Measurements from ENCODE around the gene TFAP2B.

TFAP2B gene

GRCh38 chr6:50804283-50804682 lies 14.4 kb upstream of the TFAP2B start:
- no peak for DNase-seq (ENCODE audit: low read depth, low spot score)
- no peak overlapping the region for H3K9ac ChIP-seq (ENCODE audit: insufficient read length, low read depth)
- no peaks in the 10 kb centered on the region for H3K27me3 ChIP-seq (ENCODE audit: insufficient read depth, insufficient read length)
- no peaks in the 10 kb centered on the region for H3K36me3 ChIP-seq (ENCODE audit: insufficient read depth, insufficient read length, low read length)
- no peaks in the 10 kb centered on the region for H3K9me3 ChIP-seq (ENCODE audit: insufficient read depth, low read length)
- H3K4me3 ChIP-seq (ENCODE audit: insufficient read length, low read depth) = no peak overlapping the region
- no peak for TF ChIP-seq YY1 (IDR thresholded peaks at IDR 0.05; ENCODE audit: insufficient read depth, insufficient read length)
- TF ChIP-seq ZNF274 (IDR thresholded peaks at IDR 0.05; ENCODE audit: low read depth, low read length) = no peak
- no peak for TF ChIP-seq SUZ12 (IDR thresholded peaks at IDR 0.05; ENCODE audit: extremely low read depth, insufficient read depth, insufficient read length)
- no peaks in the 10 kb centered on the region for H3K4me1 ChIP-seq (ENCODE audit: insufficient read depth, insufficient read length)

DNA sequence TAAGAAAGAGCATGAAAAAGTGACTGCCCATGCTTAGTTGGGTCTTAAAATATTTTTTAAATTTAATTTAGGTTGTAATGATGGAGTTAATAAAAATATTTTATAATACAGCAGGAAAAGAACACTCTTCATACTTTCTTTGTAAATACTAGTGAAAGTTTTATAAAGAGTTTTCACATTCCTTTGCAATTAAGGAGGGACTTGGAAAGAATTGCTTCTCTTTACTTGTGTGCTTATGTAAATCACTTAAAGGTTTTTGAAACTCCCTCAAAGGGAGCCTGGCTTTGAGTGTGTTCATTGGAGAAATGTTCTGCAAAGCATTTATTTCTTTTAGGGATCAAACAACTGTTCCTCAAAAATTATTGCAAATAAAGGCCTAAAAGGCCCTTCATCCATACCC lies 11.6 kb upstream of the TFAP2B start:
- Histone ChIP-seq H3K27me3 (ENCODE audit: insufficient read depth, insufficient read length) (no peaks in the 10 kb centered on the region), H3K4me1 (ENCODE audit: insufficient read depth, insufficient read length) (no peaks in the 10 kb centered on the region), H3K4me3 (ENCODE audit: insufficient read length, low read depth) (no peak overlapping the region), H3K36me3 (ENCODE audit: insufficient read depth, insufficient read length, low read length) (no peaks in the 10 kb centered on the region), H3K9me3 (ENCODE audit: insufficient read depth, low read length) (no peaks in the 10 kb centered on the region), H3K9ac (ENCODE audit: insufficient read length, low read depth) (no peak overlapping the region)
- no peak for DNase-seq (ENCODE audit: low read depth, low spot score)
- TF ChIP-seq ZNF274 (IDR thresholded peaks at IDR 0.05; ENCODE audit: low read depth, low read length) (no peak), SUZ12 (IDR thresholded peaks at IDR 0.05; ENCODE audit: extremely low read depth, insufficient read depth, insufficient read length) (no peak), YY1 (IDR thresholded peaks at IDR 0.05; ENCODE audit: insufficient read depth, insufficient read length) (no peak)

GRCh38 chr6:50815436-50816114 lies 3.1 kb upstream of the TFAP2B start:
- H3K36me3 ChIP-seq (ENCODE audit: insufficient read depth, insufficient read length, low read length) = no peaks in the 10 kb centered on the region
- H3K9me3 ChIP-seq (ENCODE audit: insufficient read depth, low read length) = no peaks in the 10 kb centered on the region
- H3K4me3 ChIP-seq (ENCODE audit: insufficient read length, low read depth) = peak overlapping the region; percentile 31
- TF ChIP-seq SUZ12 (IDR thresholded peaks at IDR 0.05; ENCODE audit: extremely low read depth, insufficient read depth, insufficient read length) (no peak), YY1 (IDR thresholded peaks at IDR 0.05; ENCODE audit: insufficient read depth, insufficient read length) (no peak), ZNF274 (IDR thresholded peaks at IDR 0.05; ENCODE audit: low read depth, low read length) (no peak)
- no peak overlapping the region for H3K9ac ChIP-seq (ENCODE audit: insufficient read length, low read depth)
- no peak for DNase-seq (ENCODE audit: low read depth, low spot score)
- no peaks in the 10 kb centered on the region for H3K4me1 ChIP-seq (ENCODE audit: insufficient read depth, insufficient read length)
- peaks cover 49% of the 10 kb centered on the region for H3K27me3 ChIP-seq (ENCODE audit: insufficient read depth, insufficient read length)

DNA sequence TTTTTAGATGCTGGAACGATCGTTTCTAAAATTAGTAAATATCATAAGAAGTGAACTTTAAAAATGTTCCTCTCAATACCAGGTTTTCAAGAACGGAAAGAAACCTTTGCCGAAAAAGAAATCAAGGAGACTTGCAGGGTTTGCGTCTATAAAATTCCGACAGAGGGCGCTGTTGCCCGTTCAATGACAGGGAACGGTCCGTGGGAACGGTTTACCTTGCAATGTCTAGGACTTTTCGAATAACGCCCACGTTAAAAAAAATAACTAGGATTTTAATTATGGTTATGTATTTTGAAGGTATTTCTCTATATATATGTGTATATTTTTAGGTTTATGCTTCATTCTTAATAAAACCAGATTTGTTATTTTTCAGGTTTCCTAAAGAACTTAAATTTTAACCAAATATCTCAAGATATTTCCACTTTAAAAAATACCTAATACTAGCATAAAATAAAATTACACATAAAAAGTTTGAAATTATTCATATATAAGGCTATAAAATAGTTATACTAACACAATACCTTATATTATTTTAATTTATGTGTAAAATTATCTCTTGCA lies 2.5 kb upstream of the TFAP2B start:
- no peak overlapping the region for H3K9ac ChIP-seq (ENCODE audit: insufficient read length, low read depth)

DNA sequence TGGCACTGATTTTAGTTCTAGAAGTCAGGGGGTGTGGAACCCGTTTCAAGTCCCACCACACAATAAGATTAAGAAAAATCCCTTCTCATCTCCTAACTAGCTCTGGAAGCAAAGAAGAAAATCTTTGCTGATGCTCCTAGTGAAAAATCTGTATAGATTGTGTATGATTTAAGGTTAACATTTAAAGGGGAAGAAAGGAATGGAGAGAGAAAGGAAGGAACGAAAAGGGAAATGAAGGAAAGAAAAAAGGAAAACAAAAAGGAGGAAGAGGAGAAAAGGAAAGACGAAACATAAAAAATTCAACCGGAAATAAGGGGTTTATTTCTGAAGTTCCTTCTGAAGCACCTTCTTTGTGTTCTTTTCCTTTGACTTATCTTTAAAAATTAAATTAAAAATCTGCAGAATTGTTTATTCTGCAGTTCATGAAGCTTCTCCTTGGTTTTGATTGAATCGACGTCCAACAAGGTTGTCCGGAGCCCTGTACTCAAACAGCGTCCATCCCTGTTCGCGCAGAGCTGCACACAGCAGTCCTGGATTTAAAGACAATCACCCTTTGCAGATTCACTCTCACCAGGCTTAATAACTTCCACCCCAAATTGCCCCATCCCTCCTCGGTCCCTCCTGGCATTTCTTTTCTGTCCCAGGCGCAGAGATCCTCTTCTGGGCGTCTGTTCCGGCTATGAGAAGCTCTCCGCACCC lies 1.6 kb upstream of the TFAP2B start:
- TF ChIP-seq SUZ12 (IDR thresholded peaks at IDR 0.05; ENCODE audit: extremely low read depth, insufficient read depth, insufficient read length) (no peak), ZNF274 (IDR thresholded peaks at IDR 0.05; ENCODE audit: low read depth, low read length) (no peak), YY1 (IDR thresholded peaks at IDR 0.05; ENCODE audit: insufficient read depth, insufficient read length) (no peak)
- no peak overlapping the region for H3K4me3 ChIP-seq (ENCODE audit: insufficient read length, low read depth)
- H3K36me3 ChIP-seq (ENCODE audit: insufficient read depth, insufficient read length, low read length) = no peaks in the 10 kb centered on the region
- no peaks in the 10 kb centered on the region for H3K4me1 ChIP-seq (ENCODE audit: insufficient read depth, insufficient read length)
- no peak overlapping the region for H3K9ac ChIP-seq (ENCODE audit: insufficient read length, low read depth)
- H3K9me3 ChIP-seq (ENCODE audit: insufficient read depth, low read length) = no peaks in the 10 kb centered on the region
- DNase-seq (ENCODE audit: low read depth, low spot score) = no peak
- peaks cover 64% of the 10 kb centered on the region for H3K27me3 ChIP-seq (ENCODE audit: insufficient read depth, insufficient read length)

More for the DNA sequence above, 2.5 kb upstream of the TFAP2B start:
- TF ChIP-seq YY1 (IDR thresholded peaks at IDR 0.05; ENCODE audit: insufficient read depth, insufficient read length) (no peak), SUZ12 (IDR thresholded peaks at IDR 0.05; ENCODE audit: extremely low read depth, insufficient read depth, insufficient read length) (no peak)
- H3K27me3 ChIP-seq (ENCODE audit: insufficient read depth, insufficient read length) = peaks cover 55% of the 10 kb centered on the region
- no peaks in the 10 kb centered on the region for H3K9me3 ChIP-seq (ENCODE audit: insufficient read depth, low read length)
- H3K4me3 ChIP-seq (ENCODE audit: insufficient read length, low read depth) = peak overlapping the region; percentile 31
- DNase-seq (ENCODE audit: low read depth, low spot score) = peak; percentile 42
- no peaks in the 10 kb centered on the region for H3K36me3 ChIP-seq (ENCODE audit: insufficient read depth, insufficient read length, low read length)
- no peaks in the 10 kb centered on the region for H3K4me1 ChIP-seq (ENCODE audit: insufficient read depth, insufficient read length)

DNA sequence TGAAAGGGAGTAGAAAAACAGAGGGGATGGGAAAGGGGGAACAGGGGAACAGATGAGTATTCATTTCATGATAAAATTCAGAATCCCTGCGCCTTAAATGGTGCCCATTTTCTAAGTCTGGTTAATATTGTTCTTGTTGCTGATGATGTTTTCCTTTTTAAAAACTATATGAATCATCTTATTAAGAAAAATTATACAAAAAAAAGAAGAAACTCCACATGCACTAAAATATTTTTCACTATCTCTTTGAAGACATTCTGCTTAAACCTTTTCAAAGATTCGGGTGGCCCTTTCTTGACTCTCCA lies 1.1 kb upstream of the TFAP2B start:
- H3K9ac ChIP-seq (ENCODE audit: insufficient read length, low read depth) = no peak overlapping the region
- TF ChIP-seq ZNF274 (IDR thresholded peaks at IDR 0.05; ENCODE audit: low read depth, low read length) = no peak
- no peak for TF ChIP-seq YY1 (IDR thresholded peaks at IDR 0.05; ENCODE audit: insufficient read depth, insufficient read length)
- no peak for TF ChIP-seq SUZ12 (IDR thresholded peaks at IDR 0.05; ENCODE audit: extremely low read depth, insufficient read depth, insufficient read length)
- H3K4me3 ChIP-seq (ENCODE audit: insufficient read length, low read depth) = no peak overlapping the region
- no peaks in the 10 kb centered on the region for H3K9me3 ChIP-seq (ENCODE audit: insufficient read depth, low read length)
- no peaks in the 10 kb centered on the region for H3K4me1 ChIP-seq (ENCODE audit: insufficient read depth, insufficient read length)
- no peaks in the 10 kb centered on the region for H3K36me3 ChIP-seq (ENCODE audit: insufficient read depth, insufficient read length, low read length)
- no peak for DNase-seq (ENCODE audit: low read depth, low spot score)
- H3K27me3 ChIP-seq (ENCODE audit: insufficient read depth, insufficient read length) = peaks cover 69% of the 10 kb centered on the region

- Histone ChIP-seq H3K4me3 (ENCODE audit: insufficient read length, low read depth) (no peak overlapping the region), H3K27me3 (ENCODE audit: insufficient read depth, insufficient read length) (peaks cover 74% of the 10 kb centered on the region), H3K9ac (ENCODE audit: insufficient read length, low read depth) (no peak overlapping the region), H3K36me3 (ENCODE audit: insufficient read depth, insufficient read length, low read length) (no peaks in the 10 kb centered on the region), H3K4me1 (ENCODE audit: insufficient read depth, insufficient read length) (no peaks in the 10 kb centered on the region), H3K9me3 (ENCODE audit: insufficient read depth, low read length) (no peaks in the 10 kb centered on the region)
- no peak for DNase-seq (ENCODE audit: low read depth, low spot score)
- TF ChIP-seq YY1 (IDR thresholded peaks at IDR 0.05; ENCODE audit: insufficient read depth, insufficient read length) (no peak), ZNF274 (IDR thresholded peaks at IDR 0.05; ENCODE audit: low read depth, low read length) (no peak), SUZ12 (IDR thresholded peaks at IDR 0.05; ENCODE audit: extremely low read depth, insufficient read depth, insufficient read length) (no peak)
Observed at GRCh38 chr6:50818020-50818419, 651 bp upstream of the TFAP2B start.

All from NT2/D1 (cell line).